GM20000 (cell line): ENCODE measurements around the gene CDH13.

ENCODE experiments used
- DNase-seq: peaks from one replicate; pipeline ENCODE4 v3.0.0; 2012; ENCODE audit warnings: low spot score
- TF ChIP-seq, protein P1 (sequence below): IDR thresholded peaks from 2 replicates; pipeline ENCODE4 v1.5.1; 2012; ENCODE audit warnings: mild to moderate bottlenecking, control low read depth; ENCODE audit errors: extremely low read depth, missing control alignments

CDH13 gene

DNA sequence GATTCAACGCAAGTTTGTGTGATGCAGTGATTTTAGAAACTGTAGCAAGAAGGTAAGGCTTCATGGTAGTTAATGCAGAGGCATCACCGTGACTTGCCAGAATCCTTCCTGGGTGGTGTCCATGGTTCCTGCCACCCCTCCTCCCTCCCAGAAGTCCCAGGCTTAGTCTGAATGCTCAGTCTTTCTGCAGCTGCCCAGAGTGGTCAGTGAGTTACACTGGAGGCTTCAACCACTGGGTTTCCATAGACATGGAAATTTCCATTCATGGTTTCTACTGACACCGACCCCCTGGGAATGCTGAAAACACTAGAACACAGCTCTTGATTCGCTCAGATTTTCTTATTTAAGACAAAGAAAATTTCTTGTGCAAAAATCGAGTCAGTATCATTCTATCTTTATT lies 1021.6 kb downstream of the CDH13 start:
- TF ChIP-seq, protein P1, sequence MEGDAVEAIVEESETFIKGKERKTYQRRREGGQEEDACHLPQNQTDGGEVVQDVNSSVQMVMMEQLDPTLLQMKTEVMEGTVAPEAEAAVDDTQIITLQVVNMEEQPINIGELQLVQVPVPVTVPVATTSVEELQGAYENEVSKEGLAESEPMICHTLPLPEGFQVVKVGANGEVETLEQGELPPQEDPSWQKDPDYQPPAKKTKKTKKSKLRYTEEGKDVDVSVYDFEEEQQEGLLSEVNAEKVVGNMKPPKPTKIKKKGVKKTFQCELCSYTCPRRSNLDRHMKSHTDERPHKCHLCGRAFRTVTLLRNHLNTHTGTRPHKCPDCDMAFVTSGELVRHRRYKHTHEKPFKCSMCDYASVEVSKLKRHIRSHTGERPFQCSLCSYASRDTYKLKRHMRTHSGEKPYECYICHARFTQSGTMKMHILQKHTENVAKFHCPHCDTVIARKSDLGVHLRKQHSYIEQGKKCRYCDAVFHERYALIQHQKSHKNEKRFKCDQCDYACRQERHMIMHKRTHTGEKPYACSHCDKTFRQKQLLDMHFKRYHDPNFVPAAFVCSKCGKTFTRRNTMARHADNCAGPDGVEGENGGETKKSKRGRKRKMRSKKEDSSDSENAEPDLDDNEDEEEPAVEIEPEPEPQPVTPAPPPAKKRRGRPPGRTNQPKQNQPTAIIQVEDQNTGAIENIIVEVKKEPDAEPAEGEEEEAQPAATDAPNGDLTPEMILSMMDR = no peak
- DNase-seq = no peak

DNA sequence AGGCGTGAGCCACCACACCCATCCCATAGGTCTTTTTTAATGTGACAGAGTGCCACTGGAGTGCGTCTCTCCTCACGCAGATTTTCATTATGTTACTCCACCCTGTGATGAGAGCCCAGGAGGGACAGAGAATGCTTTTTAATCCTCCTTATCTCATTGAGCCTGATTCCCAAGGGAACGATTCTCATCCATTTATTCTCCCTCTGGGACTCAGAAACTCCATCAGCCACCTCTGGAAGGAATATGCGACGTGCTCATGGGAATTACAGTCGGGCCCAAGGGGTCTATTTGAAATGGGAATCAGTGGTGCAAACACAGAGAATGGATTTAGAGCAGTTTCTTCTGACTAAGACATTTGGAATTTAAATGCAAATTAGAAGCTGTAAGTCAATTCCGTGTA lies 1025.1 kb downstream of the CDH13 start:
- no peak for DNase-seq
- TF ChIP-seq, protein P1 = no peak

DNA sequence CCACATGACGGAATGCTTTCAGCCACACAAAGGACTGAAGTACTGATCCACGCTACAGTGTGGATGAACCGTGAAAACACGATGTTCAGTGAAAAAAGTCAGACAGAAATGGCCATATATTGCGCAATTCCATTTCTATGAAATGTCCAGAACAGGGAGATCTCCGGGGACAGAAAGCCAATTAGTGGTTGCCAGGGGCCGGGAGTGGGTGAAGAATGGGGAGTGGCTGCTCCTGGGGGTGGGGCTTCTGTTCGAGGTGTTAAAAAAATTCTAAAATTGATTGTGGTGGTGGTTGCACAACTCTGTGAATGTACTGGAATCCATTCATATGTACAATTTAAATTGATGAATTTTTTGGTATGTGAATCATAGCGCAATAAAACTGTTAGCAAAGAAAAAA lies 1026.2 kb downstream of the CDH13 start:
- no peak for DNase-seq
- TF ChIP-seq, protein P1 = no peak

DNA sequence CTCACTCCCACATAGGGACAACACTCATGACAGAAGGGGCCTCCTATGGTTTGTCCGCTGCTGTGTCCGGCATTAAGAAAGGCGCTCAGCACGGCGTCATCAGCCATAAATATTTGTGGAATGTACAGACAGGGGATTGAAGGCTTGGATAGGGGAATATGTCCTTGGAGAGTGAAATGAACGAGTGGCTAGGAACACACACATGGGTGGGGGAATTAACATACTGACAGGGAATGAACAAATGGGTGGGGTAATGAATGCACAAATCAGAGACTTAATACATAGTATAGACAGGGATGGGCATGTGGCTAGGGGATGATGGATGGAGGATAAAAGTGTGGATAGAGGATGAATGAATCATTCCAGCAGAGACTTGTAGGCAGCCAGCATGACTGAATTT lies 1027.0 kb downstream of the CDH13 start:
- no peak for DNase-seq
- TF ChIP-seq, protein P1 = no peak

DNA sequence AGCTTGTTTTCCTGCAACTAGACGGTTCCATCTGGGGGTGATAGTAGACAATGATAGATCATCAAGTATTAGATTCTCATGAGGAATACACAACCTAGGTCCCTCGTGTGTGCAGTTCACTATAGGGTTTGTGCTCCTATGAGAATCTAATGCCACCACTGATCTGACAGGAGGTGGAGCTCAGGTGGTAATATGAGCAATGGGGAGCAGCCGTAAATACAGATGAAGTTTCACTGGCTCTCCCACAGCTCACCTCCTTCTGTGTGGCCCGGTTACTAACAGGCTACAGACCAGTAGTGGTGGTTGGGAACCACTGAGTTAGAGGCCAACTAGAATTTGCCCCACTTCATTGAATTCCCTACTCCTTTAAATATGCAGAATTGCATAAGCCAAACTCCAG lies 1033.5 kb downstream of the CDH13 start:
- TF ChIP-seq, protein P1 = no peak
- DNase-seq = no peak

DNA sequence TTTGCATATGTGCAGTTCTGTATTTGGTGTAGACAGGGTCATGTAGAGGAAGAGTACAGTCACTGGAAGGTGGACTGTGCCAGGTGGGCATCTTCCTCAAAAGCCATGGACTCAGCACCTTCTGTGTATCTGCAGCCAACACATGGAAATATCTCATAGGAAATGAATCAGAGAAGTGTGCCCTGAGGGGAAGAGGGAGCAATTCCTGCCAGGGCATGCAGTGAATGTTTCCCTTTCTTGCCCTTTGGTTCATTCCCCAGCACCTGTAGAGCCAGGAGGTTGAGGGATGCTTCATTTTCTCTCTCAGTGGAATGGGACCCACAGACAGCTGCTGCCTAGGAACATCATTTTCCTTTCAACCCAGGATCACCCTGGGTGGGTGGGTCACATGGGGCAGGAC lies 1034.9 kb downstream of the CDH13 start:
- TF ChIP-seq, protein P1 = no peak
- DNase-seq = no peak

DNA sequence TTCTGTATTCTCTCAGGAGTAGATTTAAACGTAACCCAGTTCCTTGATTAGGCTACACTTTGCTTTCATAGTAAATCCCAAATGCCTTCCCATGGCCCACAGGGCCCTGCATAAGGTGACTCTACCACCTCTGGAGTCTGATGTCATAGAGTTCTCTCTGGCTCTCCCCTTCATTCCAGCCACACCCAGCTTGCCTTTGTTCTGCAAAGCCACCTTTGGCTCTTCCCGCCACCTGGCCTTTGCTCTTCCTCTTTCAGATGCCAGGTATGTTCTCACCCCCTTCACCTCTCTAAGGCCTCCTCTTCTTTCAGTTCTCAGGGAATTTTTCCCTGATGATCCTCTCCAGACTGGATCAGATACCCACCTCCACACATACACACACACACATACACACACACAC lies 1039.7 kb downstream of the CDH13 start:
- DNase-seq = no peak
- TF ChIP-seq, protein P1 = no peak
